K562 (cell line): Measurements from ENCODE around the gene PET100. TPM values are rescaled to one million over a fixed set of nuclear protein-coding genes. Genes with fewer than 3 reads are reported as not detected.
A peak's percentile ranks its signal among the peaks of the same experiment; 100 is the strongest.

Source experiments
- CAMTA2 ChIP-seq: fragments of 250-450 bp; sonication (Bioruptor Pico); conservative IDR thresholded peaks from 2 replicates; pipeline ENCODE4 v1.5.1; 2022
- CBFA2T2 ChIP-seq: fragments of 450-650 bp; conservative IDR thresholded peaks from 2 replicates; pipeline ENCODE4 v1.6.1; 2017; ENCODE audit warnings: mild to moderate bottlenecking
- CTBP1 ChIP-seq: fragments of 450-650 bp; IDR thresholded peaks from 2 replicates; pipeline ENCODE4 v1.6.1; 2016; ENCODE audit warnings: borderline replicate concordance
- CTCF ChIP-seq, 3 experiments: IDR thresholded peaks in 2 of 3; conservative IDR thresholded peaks in 1 of 3; 2 replicates each; pipeline ENCODE4 v1.5.1; 2011 to 2012; ENCODE audit warnings: low read length in 3 of 3, mild to moderate bottlenecking in 3 of 3, control low read depth in 2 of 3, improper control_type of control experiment in 1 of 3, inconsistent platforms in 1 of 3, low read depth in 1 of 3, mixed read lengths in 1 of 3, moderate library complexity in 1 of 3; ENCODE audit not compliant: insufficient read depth in 2 of 3
- ELF1 ChIP-seq: fragments of 200-800 bp; sonication (Bioruptor generic); IDR thresholded peaks from 2 replicates; pipeline ENCODE4 v1.6.1; 2016; ENCODE audit warnings: missing genetic modification characterization, missing compliant biosample characterization
- FOXP4 ChIP-seq: sonication (generic); formaldehyde crosslinking; IDR thresholded peaks from 2 replicates; pipeline ENCODE4 v1.8.0; 2022; ENCODE audit warnings: mild to moderate bottlenecking, missing genetic modification reagents, borderline replicate concordance
- GTF2A2 ChIP-seq: IDR thresholded peaks from 2 replicates; pipeline ENCODE4 v1.6.1; 2016; ENCODE audit warnings: mild to moderate bottlenecking, missing genetic modification characterization, missing compliant biosample characterization
- JUN ChIP-seq, 2 experiments: sonication (generic) in 1 of 2; formaldehyde crosslinking in 1 of 2; IDR thresholded peaks; 2 replicates each; pipeline versions ENCODE4 v1.6.1 to v1.8.0; 2012 to 2022; ENCODE audit warnings: borderline replicate concordance in 2 of 2, mild to moderate bottlenecking in 2 of 2, improper control_type of control experiment in 1 of 2, low read depth in 1 of 2, low read length in 1 of 2, missing genetic modification reagents in 1 of 2
- L3MBTL2 ChIP-seq: fragments of 450-650 bp; IDR thresholded peaks from 2 replicates; pipeline ENCODE4 v1.6.1; 2016; ENCODE audit warnings: mild to moderate bottlenecking, moderate library complexity
- MAFG ChIP-seq: fragments of 450-650 bp; conservative IDR thresholded peaks from 2 replicates; pipeline ENCODE4 v1.6.1; 2016; ENCODE audit warnings: missing genetic modification characterization, missing compliant biosample characterization
- NCOR1 ChIP-seq: fragments of 450-650 bp; IDR thresholded peaks from 2 replicates; pipeline ENCODE4 v1.6.1; 2016; ENCODE audit warnings: mild to moderate bottlenecking, moderate library complexity
- NFE2L1 ChIP-seq: fragments of 450-650 bp; IDR thresholded peaks from 2 replicates; pipeline ENCODE4 v1.6.1; 2016; ENCODE audit warnings: missing genetic modification characterization, low read depth, mild to moderate bottlenecking, missing compliant biosample characterization, moderate library complexity, borderline replicate concordance
- PBX2 ChIP-seq, 2 experiments: IDR thresholded peaks in 1 of 2; conservative IDR thresholded peaks in 1 of 2; 2 replicates each; pipeline ENCODE4 v1.6.1; 2016; ENCODE audit warnings: low read depth in 2 of 2, mild to moderate bottlenecking in 1 of 2, missing compliant biosample characterization in 1 of 2, missing genetic modification characterization in 1 of 2, moderate library complexity in 1 of 2
- POLR2G ChIP-seq: fragments of 200-400 bp; formaldehyde crosslinking; IDR thresholded peaks from 2 replicates; pipeline ENCODE4 v1.6.1; 2017; ENCODE audit warnings: low read depth, mild to moderate bottlenecking, antibody characterized with exemption, low read length, moderate library complexity
- SP2 ChIP-seq: IDR thresholded peaks from 2 replicates; pipeline ENCODE4 v1.6.1; 2011; ENCODE audit warnings: mild to moderate bottlenecking, low read depth, low read length, moderate library complexity; ENCODE audit not compliant: poor library complexity, severe bottlenecking; ENCODE audit errors: extremely low read depth
- SUPT5H ChIP-seq: fragments of 450-650 bp; IDR thresholded peaks from 2 replicates; pipeline ENCODE4 v1.6.1; 2016
- THRAP3 ChIP-seq: fragments of 450-650 bp; IDR thresholded peaks from 2 replicates; pipeline ENCODE4 v1.6.1; 2016; ENCODE audit warnings: mild to moderate bottlenecking, inconsistent platforms, borderline replicate concordance
- ZNF12 ChIP-seq: sonication (generic); formaldehyde crosslinking; IDR thresholded peaks from 2 replicates; pipeline ENCODE4 v1.4.0; 2020; ENCODE audit warnings: mild to moderate bottlenecking, missing genetic modification reagents
- ZNF282 ChIP-seq: sonication (generic); formaldehyde crosslinking; IDR thresholded peaks from 2 replicates; pipeline ENCODE4 v1.8.1; 2023; ENCODE audit warnings: missing genetic modification reagents
- ZNF41 ChIP-seq: fragments of 250-450 bp; sonication (Bioruptor Pico); conservative IDR thresholded peaks from 2 replicates; pipeline ENCODE4 v1.4.0; 2020; ENCODE audit warnings: mild to moderate bottlenecking
- ZNF583 ChIP-seq: fragments of 250-450 bp; sonication (Bioruptor Pico); IDR thresholded peaks from 2 replicates; pipeline ENCODE4 v1.4.0; 2020
- polyA plus RNA-seq, 8 experiments: library from polyadenylated mRNA; depleted of rRNA in 4 of 8; stranded (reverse) in 5 of 8; unstranded in 3 of 8; fragments of >200 nt; fragmentation: Nextera tagmentation in 2 of 8; fragmentation: Illumina TruSeq in 1 of 8; extraction: Ambion mirVana in 2 of 8; extraction: Trizol in 1 of 8; gene quantifications; 2 replicates each; pipeline versions ENCODE4 v1.2.1 to v1.2.3, GENCODE V29; 2011 to 2014; ENCODE audit warnings: inconsistent platforms in 1 of 8, missing spikeins in 1 of 8
- total RNA-seq, 7 experiments: library from RNA; depleted of rRNA in 6 of 7; stranded (reverse); fragments of >200 nt in 6 of 7; fragmentation: Illumina TruSeq in 2 of 7; extraction: Trizol in 2 of 7; gene quantifications; 2 replicates each; pipeline versions ENCODE4 v1.2.1 to v1.2.3, GENCODE V29; 2011 to 2021; ENCODE audit warnings: low replicate concordance in 1 of 7

Gene PET100
- total and polyA plus RNA-seq, 9 of the 15 experiments (the other 6 are each of a cell fraction or from before 2014, with no cell fraction given), result 62.3 to 351 (median 98.3) TPM

GRCh38 chr19:7677669-7678311 lies 48.2 kb downstream of the PET100 start (continued):
- TF ChIP-seq PBX2 (CRISPR knock-in tag; IDR thresholded peaks at IDR 0.05; ENCODE audit: low read depth), result no peak
- TF ChIP-seq PBX2 (tag; conservative IDR thresholded peaks at IDR 0.05; ENCODE audit: low read depth), result no peak
- TF ChIP-seq GTF2A2 (tag), result no peak
- no peak for TF ChIP-seq ZNF282 (CRISPR knock-in tag)
- TF ChIP-seq POLR2G, result no peak
- TF ChIP-seq ELF1, result no peak
- no peak for TF ChIP-seq NFE2L1 (tag)
- TF ChIP-seq CTCF (IDR thresholded peaks at IDR 0.05 in 2 of 3, conservative IDR thresholded peaks at IDR 0.05 in 1 of 3; ENCODE audit: insufficient read depth in 2 of 3, low read depth in 1 of 3, low read length in 3 of 3), result 0 out of 6 replicates have a peak, but pooled peaks of 2 of the 3 experiments have one; percentile 8 to 26
- no peak for TF ChIP-seq MAFG (tag)
- TF ChIP-seq THRAP3, result no peak
- no peak for TF ChIP-seq CBFA2T2
- TF ChIP-seq ZNF41 (CRISPR knock-in tag), result no peak
- no peak for TF ChIP-seq ZNF12 (CRISPR knock-in tag)
- TF ChIP-seq SUPT5H, result no peak
- no peak for TF ChIP-seq SP2
- TF ChIP-seq CTBP1, result peak; percentile 89; the same call in 1 of the 2 replicates
- TF ChIP-seq L3MBTL2, result no peak
- no peak for TF ChIP-seq FOXP4 (CRISPR knock-in tag)
- no peak for TF ChIP-seq NCOR1
- no peak for TF ChIP-seq JUN (IDR thresholded peaks at IDR 0.05; ENCODE audit: borderline replicate concordance, low read depth, low read length)
- no peak for TF ChIP-seq JUN (CRISPR knock-in tag; IDR thresholded peaks at IDR 0.05; ENCODE audit: borderline replicate concordance)
- no peak for TF ChIP-seq CAMTA2 (CRISPR knock-in tag)
- TF ChIP-seq ZNF583 (CRISPR knock-in tag), result no peak
